Brain microvascular endothelial cell (primary cell): ENCODE results near the gene TOM1L2.
"Not testable (repeated sequence)": the region's sequence is repeated elsewhere in the genome, so short reads cannot be mapped to it uniquely, and the experiment has no call there.

Experiments
- DNase-seq: peaks from one replicate; pipeline ENCODE4 v3.0.0-alpha.2; 2020
- H3K27ac ChIP-seq: fragments of 250-450 bp; sonication (Bioruptor Pico); 2 replicates; pipeline ENCODE4 v1.5.1; 2020; ENCODE audit warnings: mild to moderate bottlenecking, moderate library complexity
- H3K27me3 ChIP-seq: fragments of 250-450 bp; sonication (Bioruptor Pico); replicated peaks from 2 replicates; pipeline ENCODE4 v1.5.1; 2020; ENCODE audit warnings: mild to moderate bottlenecking
- H3K36me3 ChIP-seq: fragments of 250-450 bp; sonication (Bioruptor Pico); replicated peaks from 2 replicates; pipeline ENCODE4 v1.5.1; 2020; ENCODE audit warnings: mild to moderate bottlenecking
- H3K4me3 ChIP-seq: 2 replicates; pipeline ENCODE4 v1.5.1; 2011; ENCODE audit warnings: low read depth, mild to moderate bottlenecking, control low read depth, low read length, moderate library complexity
- in situ Hi-C: cut with HindIII; loops from 2 replicates; pipeline ENCODE4 v1.10.0; 2017; ENCODE audit warnings: low sequenced_read_pairs, low pct_ligation_motif_present
- TF ChIP-seq, protein P1 (sequence below): IDR thresholded peaks from 2 replicates; pipeline ENCODE4 v1.5.1; 2011; ENCODE audit warnings: low read depth, mild to moderate bottlenecking, moderate library complexity, low read length, control low read depth, inconsistent platforms; ENCODE audit errors: missing control alignments

Gene TOM1L2

DNA sequence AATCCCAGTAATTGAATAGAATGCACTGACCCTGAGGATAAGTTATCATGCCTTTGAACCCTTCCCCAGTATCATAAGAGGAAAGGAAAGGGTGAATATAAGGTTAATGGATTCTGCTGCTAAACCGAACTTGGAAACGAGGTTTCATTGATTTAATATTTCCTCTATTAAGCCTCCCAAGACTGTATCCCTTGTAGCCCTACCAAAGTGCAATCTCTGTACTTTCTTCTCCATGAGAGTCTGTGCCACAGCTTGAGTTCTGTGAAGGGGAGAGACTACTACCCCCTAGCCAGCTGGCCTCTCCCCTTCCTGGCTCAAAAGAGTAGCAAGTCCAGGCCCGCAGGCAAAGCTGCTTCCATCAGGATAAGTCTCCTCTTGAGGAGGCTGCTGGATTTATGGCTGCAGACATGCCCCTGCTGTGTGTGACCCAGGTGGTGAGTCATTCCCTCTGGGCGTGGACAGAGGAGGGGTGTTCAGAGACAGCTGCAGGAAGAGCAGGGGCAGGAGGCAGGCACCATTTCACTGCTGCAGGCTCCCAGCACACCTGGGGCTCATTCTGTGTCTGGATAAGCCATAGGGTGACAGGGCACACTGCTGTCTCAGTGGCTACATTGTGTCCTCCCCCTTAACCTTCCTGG is 58.4 kb downstream of the TOM1L2 start:
- in situ Hi-C loops = no loop called here
- DNase-seq = peak; percentile 79
- Histone ChIP-seq H3K27me3 (no peaks in the 10 kb centered on the region), H3K4me3 (no peak overlapping the region), H3K27ac (peak overlapping the region; percentile 25), H3K36me3 (no peaks in the 10 kb centered on the region)
- TF ChIP-seq, protein P1, sequence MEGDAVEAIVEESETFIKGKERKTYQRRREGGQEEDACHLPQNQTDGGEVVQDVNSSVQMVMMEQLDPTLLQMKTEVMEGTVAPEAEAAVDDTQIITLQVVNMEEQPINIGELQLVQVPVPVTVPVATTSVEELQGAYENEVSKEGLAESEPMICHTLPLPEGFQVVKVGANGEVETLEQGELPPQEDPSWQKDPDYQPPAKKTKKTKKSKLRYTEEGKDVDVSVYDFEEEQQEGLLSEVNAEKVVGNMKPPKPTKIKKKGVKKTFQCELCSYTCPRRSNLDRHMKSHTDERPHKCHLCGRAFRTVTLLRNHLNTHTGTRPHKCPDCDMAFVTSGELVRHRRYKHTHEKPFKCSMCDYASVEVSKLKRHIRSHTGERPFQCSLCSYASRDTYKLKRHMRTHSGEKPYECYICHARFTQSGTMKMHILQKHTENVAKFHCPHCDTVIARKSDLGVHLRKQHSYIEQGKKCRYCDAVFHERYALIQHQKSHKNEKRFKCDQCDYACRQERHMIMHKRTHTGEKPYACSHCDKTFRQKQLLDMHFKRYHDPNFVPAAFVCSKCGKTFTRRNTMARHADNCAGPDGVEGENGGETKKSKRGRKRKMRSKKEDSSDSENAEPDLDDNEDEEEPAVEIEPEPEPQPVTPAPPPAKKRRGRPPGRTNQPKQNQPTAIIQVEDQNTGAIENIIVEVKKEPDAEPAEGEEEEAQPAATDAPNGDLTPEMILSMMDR = no peak

DNA sequence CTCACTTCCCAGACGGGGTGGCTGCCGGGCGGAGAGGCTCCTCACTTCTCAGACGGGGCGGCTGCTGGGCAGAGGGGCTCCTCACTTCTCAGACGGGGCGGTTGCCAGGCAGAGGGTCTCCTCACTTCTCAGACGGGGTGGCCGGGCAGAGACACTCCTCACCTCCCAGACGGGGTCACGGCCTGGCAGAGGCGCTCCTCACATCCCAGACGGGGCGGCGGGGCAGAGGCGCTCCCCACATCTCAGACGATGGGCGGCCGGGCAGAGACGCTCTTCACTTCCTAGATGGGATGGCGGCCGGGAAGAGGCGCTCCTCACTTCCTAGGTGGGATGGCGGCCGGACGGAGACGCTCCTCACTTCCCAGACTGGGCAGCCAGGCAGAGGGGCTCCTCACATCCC is 59.9 kb downstream of the TOM1L2 start:
- H3K36me3 ChIP-seq, H3K4me3 ChIP-seq, in situ Hi-C loops, DNase-seq, H3K27ac ChIP-seq, H3K27me3 ChIP-seq: not testable (repeated sequence)

DNA sequence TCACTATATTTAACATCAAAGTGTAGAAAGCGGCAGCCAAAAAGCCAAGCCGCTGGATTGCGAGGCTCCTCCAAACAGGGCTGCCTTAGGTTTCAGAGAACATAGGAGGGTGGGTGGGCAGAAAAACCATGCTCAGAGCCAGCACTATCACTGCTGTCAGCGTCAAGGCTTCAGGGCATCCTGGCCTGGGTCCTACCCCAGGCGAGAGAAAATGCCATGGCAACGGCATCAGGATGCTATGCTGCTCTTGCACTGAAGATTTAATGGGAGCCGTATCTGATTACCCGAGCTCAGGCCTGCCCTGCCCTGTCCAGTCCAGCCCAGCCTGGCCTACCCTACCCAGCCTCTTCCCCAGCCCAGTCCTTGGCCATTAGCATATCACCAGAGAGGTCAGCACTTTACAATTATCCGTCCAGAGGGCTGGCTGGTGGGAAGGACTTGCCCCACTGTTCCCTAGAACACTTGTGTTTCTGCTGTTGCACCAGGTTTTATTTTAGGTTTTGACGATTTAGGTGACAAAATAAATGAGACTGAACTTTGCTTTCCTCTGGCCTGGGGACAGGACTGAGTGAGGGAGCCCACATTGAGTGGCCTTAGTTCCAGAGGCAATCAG is 61.1 kb downstream of the TOM1L2 start:
- H3K27me3 ChIP-seq = no peaks in the 10 kb centered on the region
- in situ Hi-C loops = no loop called here
- TF ChIP-seq, protein P1 = no peak
- no peak overlapping the region for H3K4me3 ChIP-seq
- no peak overlapping the region for H3K27ac ChIP-seq
- no peaks in the 10 kb centered on the region for H3K36me3 ChIP-seq
- DNase-seq = no peak

DNA sequence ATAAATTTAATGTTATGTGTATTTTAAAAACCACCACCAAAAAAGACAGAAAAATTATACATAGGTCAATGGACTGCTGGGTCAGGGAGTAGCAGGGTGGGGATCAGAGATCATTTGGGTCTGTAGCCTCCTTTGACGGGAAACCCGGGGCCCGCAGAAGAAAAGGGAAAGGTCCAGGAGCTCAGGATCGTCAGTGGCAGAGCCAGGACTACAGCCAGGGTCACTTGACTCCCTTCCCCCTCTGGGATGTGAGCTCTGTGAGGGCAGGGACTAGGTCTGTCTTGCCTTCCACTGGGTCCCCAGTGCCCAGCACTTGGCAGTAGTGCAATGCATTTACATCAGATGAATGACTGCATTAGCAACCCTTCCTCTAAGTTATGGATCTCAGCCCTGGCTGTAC is 62.1 kb downstream of the TOM1L2 start:
- TF ChIP-seq, protein P1 = no peak
- Histone ChIP-seq H3K4me3 (no peak overlapping the region), H3K27me3 (no peaks in the 10 kb centered on the region), H3K36me3 (no peaks in the 10 kb centered on the region), H3K27ac (no peak overlapping the region)
- DNase-seq = no peak
- in situ Hi-C loops = no loop called here

DNA sequence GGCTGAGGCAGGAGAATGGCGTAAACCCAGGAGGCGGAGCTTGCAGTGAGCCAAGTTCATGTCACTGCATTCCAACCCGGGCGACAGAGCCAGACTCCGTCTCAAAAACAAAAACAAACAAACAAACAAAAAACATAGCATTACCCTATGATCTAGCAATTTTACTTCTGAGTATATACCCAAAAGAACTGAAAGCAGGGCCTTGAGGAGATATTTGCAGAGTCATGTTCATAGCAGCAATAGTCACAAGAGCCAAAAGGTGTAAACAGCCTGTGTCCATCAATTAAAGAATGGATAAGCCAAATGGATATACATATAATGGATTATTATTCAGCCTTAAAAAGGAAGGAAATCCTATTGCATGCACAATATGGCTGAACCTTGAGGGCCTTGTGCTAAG is 63.1 kb downstream of the TOM1L2 start:
- no peak for DNase-seq
- Histone ChIP-seq H3K36me3 (no peaks in the 10 kb centered on the region), H3K27ac (no peak overlapping the region), H3K27me3 (no peaks in the 10 kb centered on the region), H3K4me3 (no peak overlapping the region)
- TF ChIP-seq, protein P1 = no peak
- in situ Hi-C loops = no loop called here

DNA sequence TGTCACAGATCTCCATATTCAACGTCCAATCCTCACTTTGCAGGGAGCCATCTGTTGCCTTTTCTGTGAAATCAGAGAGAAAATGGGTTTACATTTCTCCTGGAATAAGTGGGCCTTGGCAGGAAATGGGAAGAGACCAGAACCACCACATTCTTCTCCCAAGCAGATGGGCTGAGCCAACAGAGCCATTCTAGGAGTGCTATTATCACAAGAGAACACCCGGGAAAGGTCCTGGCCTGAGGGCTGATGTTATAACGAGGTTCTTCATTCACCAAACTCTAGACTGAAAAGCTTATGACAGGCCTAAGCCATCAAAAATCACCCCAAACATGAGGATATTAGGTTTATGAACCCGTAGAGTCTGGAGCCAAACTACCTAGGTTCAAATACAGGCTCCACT is 64.7 kb downstream of the TOM1L2 start:
- no peaks in the 10 kb centered on the region for H3K27me3 ChIP-seq
- TF ChIP-seq, protein P1 = no peak
- no peak overlapping the region for H3K27ac ChIP-seq
- in situ Hi-C loops = no loop called here
- no peaks in the 10 kb centered on the region for H3K36me3 ChIP-seq
- DNase-seq = no peak
- no peak overlapping the region for H3K4me3 ChIP-seq
